Testis (tissue), 2 donors: ENCODE results near the gene MOB2.

Experiments used
- POLR2A ChIP-seq: fragments of 450-650 bp; IDR thresholded peaks from one replicate; pipeline ENCODE4 v1.6.1; 2017; ENCODE audit warnings: antibody characterized with exemption, mild to moderate bottlenecking, moderate library complexity
- TF ChIP-seq, protein P1 (sequence below), 3 experiments: fragments of 450-650 bp in 2 of 3; fragments of 200-600 bp in 1 of 3; sonication (generic) in 1 of 3; IDR thresholded peaks; one replicate each; pipeline ENCODE4 v1.5.1; 2016 to 2019; ENCODE audit warnings: antibody characterized with exemption in 3 of 3, mild to moderate bottlenecking in 2 of 3, moderate library complexity in 1 of 3

DNA sequence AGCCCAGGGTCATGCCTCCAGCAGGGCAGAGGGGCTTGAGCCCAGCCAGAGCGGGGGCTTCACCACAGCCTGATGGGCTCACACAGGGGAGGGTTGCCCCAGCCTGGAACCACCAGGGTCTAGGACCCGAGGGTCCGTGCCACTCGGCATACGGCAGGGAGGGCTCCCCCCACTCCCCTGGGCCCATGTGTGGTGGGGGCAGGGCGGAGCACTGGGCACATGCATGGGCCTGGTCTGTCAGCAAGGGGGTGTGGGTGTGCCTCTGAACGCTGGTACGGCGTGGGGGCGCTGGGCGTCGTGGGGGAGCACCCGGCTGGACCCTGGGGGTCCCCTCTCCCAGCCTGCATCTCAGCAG, 29.3 kb downstream of the MOB2 start:
- TF ChIP-seq POLR2A, result no peak
- TF ChIP-seq, protein P1, sequence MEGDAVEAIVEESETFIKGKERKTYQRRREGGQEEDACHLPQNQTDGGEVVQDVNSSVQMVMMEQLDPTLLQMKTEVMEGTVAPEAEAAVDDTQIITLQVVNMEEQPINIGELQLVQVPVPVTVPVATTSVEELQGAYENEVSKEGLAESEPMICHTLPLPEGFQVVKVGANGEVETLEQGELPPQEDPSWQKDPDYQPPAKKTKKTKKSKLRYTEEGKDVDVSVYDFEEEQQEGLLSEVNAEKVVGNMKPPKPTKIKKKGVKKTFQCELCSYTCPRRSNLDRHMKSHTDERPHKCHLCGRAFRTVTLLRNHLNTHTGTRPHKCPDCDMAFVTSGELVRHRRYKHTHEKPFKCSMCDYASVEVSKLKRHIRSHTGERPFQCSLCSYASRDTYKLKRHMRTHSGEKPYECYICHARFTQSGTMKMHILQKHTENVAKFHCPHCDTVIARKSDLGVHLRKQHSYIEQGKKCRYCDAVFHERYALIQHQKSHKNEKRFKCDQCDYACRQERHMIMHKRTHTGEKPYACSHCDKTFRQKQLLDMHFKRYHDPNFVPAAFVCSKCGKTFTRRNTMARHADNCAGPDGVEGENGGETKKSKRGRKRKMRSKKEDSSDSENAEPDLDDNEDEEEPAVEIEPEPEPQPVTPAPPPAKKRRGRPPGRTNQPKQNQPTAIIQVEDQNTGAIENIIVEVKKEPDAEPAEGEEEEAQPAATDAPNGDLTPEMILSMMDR (IDR thresholded peaks at IDR 0.05), result no peak
